HTERT RPE-1 (cell line): Measurements from ENCODE around the gene DNAJC3.
"Not testable (repeated sequence)": the region's sequence is repeated elsewhere in the genome, so short reads cannot be mapped to it uniquely, and the experiment has no call there.

Source experiments
- in situ Hi-C: fragments of 300-500 bp; cut with MboI; formaldehyde crosslinking; loops from 4 replicates; pipeline ENCODE4 v1.14.3; 2020; ENCODE audit warnings: low sequenced_read_pairs

Gene DNAJC3

DNA sequence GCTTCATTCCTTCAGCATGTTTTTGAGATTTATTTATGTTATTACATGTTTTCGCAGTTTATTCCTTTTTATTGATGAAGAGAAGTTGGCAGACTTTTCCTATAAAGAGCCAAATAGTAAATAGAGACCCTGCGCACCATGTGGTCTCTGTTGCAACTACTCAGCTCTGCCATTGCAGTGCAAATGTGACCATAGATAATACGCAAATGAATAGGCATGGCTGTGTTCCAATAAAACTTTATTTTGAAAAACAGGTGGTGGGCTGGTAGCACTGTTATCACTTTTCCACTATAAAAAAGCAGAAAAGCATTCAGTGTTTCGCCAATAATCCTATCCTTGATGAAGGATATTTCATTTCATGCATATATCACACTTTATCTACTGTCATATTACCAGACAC is 95.0 kb downstream of the DNAJC3 start:
- in situ Hi-C loops: no loop called here

DNA sequence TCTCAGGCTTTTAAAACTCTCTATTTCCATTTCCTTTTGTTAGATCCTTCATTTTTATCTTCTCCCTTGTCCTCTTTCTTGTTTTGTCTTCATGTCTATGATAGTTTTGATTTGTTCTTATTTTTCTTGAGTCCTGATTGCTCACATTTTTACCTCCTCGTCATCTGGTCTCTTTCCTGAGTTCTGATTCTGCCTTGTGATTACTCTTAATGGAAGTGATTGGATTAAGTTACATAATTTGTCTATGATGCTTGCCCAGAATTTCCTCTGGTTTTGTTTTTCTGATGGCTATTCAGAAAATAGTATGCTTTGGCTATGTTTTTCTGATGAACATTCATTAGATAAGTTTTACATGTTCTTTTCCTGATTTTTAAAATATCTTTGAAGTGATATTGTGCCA is 102.6 kb downstream of the DNAJC3 start:
- in situ Hi-C loops: no loop called here

DNA sequence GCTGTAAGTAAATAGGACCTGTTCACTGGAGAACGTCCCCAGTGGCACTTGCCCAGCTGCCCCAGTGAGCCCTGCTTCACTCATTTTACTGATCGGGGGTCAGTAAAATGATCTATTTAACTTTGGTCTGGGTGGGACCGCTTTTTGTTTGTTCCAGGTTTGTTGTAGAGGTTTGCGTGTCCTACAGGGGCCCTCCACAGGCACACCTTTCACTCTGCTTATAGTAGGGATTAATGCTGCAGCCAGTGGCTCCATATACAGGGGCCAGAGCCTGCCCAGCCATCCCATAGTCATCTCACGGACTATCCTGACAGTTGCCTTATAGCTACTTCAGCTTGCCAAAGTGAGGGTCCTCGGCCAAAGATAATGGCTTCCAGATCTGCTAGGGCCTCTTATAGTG is 104.1 kb downstream of the DNAJC3 start:
- in situ Hi-C loops: no loop called here

DNA sequence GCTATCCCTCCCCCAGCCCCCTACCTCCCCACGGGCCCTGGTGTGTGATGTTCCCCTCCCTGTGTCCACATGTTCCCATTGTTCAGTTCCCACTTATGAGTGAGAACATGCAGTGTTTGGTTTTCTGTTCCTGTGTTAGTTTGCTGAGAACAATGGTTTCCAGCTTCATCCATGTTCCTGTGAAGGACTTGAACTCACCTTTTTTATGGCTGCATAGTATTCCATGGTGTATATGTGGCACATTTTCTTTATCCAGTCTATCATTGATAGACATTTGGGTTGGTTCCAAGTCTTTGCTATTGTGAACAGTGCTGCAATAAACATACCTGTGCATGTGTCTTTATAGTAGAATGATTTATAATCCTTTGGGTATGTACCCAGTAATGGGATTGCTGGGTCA is 105.0 kb downstream of the DNAJC3 start:
- in situ Hi-C loops: not testable (repeated sequence)

DNA sequence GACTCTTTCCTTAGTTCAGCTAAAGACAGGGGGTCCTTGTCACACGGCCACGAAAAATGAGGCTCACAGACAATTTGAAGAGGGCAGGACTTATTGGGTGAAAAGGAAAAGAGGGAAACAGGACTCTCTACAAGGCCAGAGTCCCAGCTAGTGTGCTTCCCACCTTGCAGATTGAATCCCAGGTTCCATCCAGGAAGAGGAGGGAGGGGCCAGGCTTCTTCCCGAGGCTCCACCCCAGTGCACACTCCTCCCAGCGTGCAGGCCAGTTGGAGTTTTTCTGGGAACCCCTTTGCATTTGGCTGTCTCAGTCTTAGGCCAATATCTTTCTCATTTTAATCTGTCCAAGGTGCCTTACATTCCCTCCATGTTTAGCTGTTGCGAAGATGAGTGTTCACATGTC is 106.8 kb downstream of the DNAJC3 start:
- in situ Hi-C loops: no loop called here

DNA sequence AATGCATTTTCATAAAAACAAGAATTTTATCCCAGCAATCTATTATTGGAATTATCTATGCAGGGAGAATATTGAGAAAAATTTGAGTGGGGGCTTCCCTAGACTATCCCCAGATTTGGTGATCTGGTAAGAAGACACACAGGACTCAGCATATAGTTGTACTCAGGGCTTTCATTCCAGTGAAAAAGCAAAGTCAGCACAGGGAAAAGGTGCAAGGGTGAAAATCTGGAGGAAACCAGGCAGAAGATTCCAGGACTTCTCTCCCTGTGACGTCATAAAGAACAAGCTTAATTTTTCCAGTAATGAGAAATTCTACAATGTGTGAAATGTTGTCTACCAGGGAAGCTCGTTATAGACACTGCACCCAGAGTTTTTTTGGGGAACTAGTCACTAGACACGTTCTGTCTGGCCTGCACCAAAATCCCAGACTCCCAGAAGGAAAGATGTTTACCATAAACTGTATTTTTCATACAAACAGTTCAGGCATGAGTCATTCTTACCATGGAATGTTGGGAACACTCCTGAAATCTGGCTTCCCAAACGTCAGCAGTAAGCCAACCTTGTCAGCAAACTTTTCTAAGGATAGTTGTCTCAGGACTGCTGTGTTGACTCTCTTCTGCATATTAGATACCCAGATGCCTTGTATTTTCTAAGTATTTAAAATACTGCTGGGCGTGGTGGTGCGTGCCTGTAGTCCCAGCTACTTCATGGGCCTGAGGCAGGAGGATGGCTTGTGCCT is 107.4 kb downstream of the DNAJC3 start:
- in situ Hi-C loops: no loop called here

DNA sequence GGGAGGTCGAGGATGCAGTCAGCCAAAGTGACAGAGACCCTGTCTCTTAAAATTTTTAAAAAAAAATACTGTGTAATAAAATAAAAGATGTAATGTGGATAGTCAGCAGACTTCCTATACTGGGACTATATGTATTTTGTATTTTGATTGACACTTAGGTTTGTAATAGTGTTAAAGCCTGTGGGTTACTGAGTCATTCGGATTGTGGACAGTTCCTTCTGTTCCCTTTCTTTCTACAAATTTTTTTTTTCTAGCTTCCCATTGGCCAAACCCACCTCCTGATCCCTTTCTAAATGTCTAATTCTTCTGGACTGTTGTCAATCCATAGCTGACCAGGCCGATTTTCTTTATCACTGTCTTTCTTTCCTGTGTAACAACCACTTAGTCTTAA is 108.0 kb downstream of the DNAJC3 start:
- in situ Hi-C loops: no loop called here

DNA sequence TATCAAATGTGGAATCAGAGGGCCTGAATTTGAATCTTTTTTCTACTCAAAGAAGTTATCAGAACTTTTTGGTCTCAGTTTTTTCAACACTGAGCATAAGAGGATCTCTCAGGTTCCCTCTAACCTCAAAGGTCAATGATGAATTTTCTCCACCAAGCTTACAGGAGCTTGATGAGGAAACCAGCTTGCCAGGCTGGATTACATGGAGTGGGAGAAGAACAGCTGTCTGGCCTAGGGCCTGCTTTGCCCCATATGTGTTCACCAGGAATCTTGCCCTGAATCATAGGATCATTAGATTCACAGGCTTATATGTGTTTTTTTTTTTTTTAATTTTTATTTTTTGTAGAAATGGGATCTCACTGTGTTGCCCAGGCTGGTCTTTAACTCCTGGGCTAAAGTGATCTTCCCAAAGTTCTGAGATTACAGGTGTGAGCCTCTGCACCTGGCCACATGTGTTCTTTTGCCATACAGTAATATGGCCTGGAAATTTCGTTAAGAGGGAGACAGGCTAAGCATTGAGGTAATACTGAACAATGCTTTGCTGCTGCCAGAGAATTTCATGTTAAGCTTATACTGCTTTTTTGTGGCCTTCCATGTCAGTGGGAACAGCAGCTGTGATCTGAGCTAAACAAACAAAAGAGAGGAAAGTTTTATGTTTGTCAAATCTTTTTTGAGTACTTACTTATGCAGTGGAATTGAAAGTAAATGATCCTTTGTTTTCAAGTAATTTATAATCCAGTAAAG is 110.6 kb downstream of the DNAJC3 start:
- in situ Hi-C loops: no loop called here

DNA sequence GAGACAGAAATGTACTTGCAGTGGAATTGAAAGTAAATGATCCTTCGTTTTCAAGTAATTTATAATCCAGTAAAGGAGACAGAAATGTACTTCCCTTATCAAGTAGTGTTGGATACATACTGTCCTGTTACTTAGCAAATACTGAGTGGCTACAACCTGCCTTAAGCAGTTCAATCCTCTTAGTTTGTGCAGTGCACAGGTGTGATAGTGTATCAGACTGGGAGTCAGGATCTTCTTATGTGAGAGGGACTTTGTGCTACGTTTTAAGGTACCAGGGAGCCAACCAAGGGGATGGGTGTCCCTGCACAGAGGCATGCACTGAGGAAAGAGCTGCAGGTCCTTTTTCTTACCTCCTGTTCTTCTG is 111.1 kb downstream of the DNAJC3 start:
- in situ Hi-C loops: no loop called here

DNA sequence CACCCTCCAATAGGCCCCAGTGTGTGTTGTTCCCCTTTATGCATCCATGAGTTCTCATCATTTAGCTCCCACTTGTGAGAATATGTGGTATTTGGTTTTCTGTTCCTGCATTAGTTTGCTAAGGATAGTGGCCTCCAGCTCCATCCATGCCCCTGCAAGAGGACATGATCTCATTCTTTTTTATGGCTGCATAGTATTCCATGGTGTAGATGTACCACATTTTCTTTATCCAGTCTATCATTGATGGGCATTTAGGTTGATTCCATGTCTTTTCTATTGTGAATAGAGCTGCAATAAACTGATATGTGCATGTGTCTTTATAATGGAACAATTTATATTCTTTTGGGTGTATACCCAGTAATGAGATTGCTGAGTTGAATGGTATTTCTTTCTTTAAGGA is 112.4 kb downstream of the DNAJC3 start:
- in situ Hi-C loops: not testable (repeated sequence)

DNA sequence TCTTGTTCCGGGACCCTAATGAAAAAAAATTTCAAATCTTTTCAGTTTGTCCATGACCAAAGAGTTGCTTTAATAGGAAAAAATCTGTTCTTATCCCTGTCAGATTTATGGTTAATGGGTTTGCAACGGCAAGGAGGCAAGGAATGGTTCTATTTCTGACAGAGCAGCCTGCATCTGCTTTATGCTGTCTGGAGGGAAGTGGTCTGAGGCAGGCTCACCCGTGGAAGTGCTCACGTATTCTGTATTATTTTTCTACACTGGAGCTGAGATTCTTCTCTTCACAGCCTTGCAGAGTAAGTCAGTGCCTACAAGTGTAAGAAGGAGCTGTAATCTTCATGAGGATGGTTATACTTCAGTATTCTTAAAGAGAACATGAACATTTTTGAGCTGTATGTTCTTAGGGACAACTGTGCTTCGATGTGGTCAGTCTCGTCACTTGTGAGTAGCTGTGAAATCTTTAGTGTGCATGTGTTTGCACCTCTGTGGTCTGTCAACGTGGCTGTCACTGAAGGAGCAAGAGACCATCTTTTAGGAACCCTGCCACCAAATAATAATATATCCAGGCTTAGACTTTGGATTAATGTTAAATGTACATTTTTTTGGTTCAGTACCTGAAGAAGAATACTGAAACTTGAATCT is 114.3 kb downstream of the DNAJC3 start:
- in situ Hi-C loops: no loop called here

DNA sequence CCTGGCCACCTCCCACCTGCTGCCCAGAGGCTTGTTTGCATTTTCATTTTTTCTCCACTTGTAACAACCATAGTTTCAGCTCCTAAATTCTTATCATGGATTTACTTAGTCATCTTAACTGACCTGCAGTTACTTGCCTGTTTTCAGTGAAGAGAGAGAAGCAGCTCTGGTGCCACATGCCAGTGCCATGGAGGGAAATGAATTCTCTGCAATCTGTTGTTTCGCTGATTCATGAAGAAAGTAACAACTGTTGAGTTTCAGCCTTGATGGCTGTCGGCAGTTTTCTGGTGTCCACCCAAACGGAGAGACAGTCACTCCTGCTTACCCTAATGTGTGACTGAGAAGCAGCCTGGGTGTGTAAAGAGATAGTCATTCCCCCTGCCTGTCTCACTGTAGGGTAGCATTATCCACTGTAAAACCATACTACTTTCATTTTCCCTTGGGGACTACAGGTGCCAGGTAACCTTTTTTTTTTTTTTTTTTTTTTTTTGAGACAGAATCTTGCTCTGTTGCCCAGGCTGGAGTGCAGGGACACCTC is 116.1 kb downstream of the DNAJC3 start:
- in situ Hi-C loops: no loop called here

DNA sequence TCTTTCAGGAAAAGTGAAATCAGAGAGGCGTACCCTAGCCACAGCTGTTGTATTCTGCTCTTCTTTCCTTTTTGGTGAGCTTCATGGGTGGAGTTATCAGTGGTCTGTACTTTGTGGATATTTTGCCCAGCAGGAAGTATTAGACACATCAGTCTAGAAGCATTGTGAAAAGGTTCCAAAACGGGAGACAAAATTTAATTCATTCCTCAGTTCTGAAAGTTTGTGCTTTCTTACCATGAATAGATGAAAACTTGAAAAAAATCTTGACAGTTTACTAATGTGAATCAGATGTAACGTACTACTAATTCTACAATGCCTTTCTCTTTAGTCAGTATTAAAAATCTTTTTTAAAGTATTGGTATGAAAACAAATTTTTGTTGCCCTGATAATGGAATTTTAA is 116.8 kb downstream of the DNAJC3 start:
- in situ Hi-C loops: no loop called here

DNA sequence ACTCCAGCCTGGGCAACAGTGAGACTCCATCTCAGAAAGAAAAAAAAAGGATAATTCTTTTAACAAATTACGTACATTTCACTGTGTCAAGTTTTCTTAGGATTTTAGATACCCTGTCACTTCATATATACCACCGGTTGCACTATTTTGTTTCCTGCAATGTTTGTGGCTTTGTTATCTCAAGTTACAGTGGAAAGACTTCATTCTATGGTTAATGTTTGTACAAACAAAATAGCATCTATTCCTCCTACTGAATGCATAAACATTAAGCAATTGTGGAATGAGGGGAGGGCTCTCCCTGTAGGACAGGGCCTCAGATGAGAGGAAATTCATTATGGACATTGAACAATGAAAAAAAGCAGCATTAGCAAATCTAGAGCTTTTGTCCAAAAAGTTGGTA is 120.1 kb downstream of the DNAJC3 start:
- in situ Hi-C loops: no loop called here

DNA sequence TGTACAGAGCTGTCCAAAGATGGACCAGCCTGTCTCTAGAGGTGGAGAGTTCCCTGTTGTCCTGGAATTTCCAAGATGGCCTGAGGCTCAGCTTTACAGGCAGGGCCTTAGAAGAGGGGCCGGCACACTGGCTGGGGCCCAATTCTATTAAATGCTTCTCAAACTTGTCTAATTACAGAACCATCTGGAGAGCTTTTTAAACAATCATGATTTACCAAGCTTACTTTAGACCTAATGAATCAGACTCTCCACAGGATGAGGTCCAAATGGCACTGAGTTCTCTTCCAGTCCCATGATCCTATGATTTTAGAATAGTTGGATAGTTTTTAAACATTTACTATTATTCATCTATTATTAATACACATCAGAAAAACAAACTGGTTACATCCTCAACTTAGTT is 123.5 kb downstream of the DNAJC3 start:
- in situ Hi-C loops: no loop called here

DNA sequence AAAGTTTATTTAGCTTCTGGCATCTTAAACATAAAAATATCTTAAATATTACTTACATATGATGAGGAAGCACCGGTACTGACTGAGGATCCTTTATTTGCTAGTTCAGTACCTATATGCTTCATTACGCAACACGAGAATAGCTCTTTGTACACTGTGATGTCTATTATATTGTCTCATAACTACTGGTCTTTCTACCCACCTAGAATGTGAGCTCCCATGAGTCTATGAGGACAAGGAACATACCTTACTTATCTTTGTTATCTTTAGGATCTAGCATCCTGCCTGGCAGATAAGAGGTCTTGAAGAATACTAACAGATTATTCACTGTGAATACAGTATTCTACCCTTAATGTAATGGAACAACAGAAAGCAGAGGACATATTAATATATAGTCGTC is 124.9 kb downstream of the DNAJC3 start:
- in situ Hi-C loops: no loop called here

DNA sequence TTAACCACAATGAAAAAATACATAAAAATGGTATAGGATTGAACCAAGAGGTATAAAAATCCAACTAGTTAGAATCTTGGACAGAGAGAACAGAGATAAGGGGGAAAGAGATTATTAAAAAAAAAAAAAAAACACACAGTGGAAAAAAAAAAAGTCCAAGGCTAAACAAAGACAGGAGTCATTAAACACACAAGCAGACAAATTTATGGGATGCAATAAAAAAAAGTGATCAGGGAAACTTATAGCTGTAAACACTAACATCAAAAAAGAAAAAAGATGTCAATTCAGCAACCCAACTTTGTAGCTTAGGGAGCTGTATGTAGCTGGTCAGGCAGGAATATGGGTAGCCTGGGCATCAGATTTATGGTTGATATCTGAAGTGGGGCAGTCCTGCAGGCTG is 129.0 kb downstream of the DNAJC3 start:
- in situ Hi-C loops: no loop called here

DNA sequence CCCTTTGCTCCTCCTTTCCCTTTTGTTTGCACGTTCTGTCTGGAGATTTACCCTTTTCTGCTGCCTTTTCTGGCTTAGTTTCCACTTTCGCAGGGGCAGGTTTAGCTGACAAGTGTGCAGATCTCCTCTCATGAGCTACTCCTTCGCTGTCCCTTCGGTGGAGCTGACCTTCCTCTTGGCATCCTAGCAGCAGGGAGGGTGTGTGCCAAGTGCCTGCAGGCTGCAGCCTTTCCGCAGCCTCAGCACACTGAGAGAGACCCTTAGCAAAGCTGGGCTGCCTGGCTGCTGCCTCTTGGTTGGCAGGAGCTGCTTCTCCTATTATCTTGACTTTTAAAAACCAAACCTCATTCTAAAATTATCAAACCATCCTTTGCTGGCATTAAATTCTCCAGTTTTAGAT is 132.5 kb downstream of the DNAJC3 start:
- in situ Hi-C loops: no loop called here

DNA sequence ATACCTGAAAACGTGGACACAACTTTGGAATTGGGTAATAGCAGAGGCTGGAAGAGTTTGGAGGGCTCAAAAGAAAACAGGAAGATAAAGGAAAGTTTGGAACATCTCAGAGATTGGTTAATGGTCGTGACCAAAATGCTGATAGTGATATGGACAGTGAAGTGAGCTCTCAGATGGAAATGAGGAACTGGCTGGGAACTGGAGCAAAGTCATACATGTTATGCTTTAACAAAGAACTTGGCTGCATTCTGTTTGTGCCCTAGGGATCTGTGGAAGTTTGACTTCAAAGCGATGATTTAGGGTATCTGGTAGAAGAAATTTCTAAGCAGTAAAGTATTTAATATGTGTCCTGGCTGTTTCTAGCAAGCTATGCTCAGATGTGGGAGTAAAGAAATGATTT is 136.2 kb downstream of the DNAJC3 start:
- in situ Hi-C loops: no loop called here

DNA sequence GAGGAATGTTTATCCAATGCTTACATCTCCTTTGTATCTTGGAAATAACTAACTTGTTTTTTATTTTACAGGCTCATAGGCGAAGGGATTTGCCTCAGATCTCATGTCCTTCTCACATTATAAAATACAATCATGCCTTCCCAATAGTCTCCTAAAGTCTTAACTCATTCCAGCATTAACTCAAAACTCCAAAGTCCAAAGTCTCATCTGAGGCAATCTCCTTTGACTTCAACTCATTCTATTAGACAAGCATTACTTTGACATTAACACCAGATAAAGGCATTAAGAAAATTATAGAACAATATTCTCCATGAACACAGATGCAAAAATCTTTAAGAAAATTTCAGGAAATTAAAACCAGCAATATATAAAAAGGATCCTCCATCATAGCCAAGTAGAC is 137.6 kb downstream of the DNAJC3 start:
- in situ Hi-C loops: no loop called here

DNA sequence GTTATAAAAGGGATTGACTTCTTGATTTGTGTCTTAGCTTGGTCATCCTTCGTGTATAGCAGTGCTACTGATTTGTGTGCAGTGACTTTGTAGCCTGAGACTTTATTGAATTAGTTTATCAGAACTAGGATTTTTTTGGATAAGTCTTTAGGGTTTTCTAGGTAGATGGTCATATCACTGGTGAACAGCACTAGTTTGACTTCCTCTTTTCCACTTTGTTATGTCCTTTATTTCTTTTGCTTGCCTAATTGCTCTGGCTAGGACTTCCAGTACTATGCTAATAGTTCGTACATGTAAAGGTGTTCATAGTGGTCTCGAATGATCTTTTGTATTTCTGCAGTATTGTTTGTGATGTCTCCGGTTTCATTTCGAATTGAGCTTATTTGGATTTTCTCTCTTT is 145.4 kb downstream of the DNAJC3 start:
- in situ Hi-C loops: no loop called here

DNA sequence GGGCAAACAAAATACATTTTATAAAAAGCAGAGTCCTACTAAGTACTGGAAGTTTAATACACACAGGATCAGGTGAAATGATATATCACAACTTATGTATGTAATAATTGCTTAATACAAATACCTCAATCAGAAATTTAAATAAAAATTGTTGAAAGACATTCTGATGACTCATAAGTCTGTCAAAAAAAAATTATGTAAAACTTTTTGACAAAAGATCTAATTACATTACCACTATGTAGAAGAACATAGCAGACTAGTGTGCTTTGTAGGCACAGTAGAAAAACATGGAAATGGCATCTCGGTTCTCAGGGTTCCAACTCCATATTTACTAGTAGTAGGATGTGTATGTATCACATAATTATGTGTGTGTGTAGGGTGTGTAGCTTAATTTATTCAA is 156.2 kb downstream of the DNAJC3 start:
- in situ Hi-C loops: no loop called here
